Measurements from ENCODE around the gene PALLD. TPM values are rescaled to one million over a fixed set of nuclear protein-coding genes. Genes with fewer than 3 reads are reported as not detected.

The PALLD gene
- total RNA-seq, 1 experiment from 2014 or later = 6.5 TPM

GRCh38 chr4:168522829-168523489, 26.1 kb downstream of the PALLD start:
- intact Hi-C loops (cut with micrococcal nuclease; ENCODE audit: unreplicated experiment) (no loop called here), in situ Hi-C loops (cut with HindIII; ENCODE audit: low pct_unique_long_range_greater_than_20kb, low sequenced_read_pairs) (no loop called here)
- TF ChIP-seq POLR2AphosphoS5 (IDR thresholded peaks at IDR 0.05; ENCODE audit: low read depth, low read length) (no peak), CTCF (IDR thresholded peaks at IDR 0.05) (no peak), REST (IDR thresholded peaks at IDR 0.05; ENCODE audit: insufficient read depth in 1 of 2, low read depth in 2 of 2, low read length in 1 of 2) (no peak), SIN3A (IDR thresholded peaks at IDR 0.05; ENCODE audit: borderline replicate concordance, insufficient read depth, low read depth, low read length) (no peak), TCF7L2 (IDR thresholded peaks at IDR 0.05; ENCODE audit: low read depth, low read length) (no peak)
- ChIA-PET CTCF (no interaction called here), POLR2A (interaction anchor here (0.6 kb wide), 1 partner anchor 20 kb away, joined by 3 read pairs; no protein-coding TSS in a partner anchor)
- Histone ChIP-seq H3K27ac (ENCODE audit: low read length) (no peak overlapping the region), H3K36me3 (ENCODE audit: control insufficient read depth, insufficient read depth, low read length) (no peaks in the 10 kb centered on the region), H3K9me3 (ENCODE audit: control insufficient read depth, insufficient read depth, low read depth, low read length) (no peaks in the 10 kb centered on the region), H3K4me3 (ENCODE audit: low read depth in 2 of 2, low read length in 2 of 2) (no peak overlapping the region), H3K27me3 (ENCODE audit: control insufficient read depth, insufficient read depth, low read length) (no peaks in the 10 kb centered on the region), H3K4me1 (ENCODE audit: control insufficient read depth, insufficient read depth, low read length) (no peaks in the 10 kb centered on the region; the same call in 1 of the 2 replicates)
- ATAC-seq = no peak
- DNase-seq (ENCODE audit: low read depth, low spot score) = no peak
- no TSS peak for BruUV-seq (replicated peaks)

GRCh38 chr4:168524006-168524405, 27.2 kb downstream of the PALLD start:
- intact Hi-C loops (cut with micrococcal nuclease; ENCODE audit: unreplicated experiment) (no loop called here), in situ Hi-C loops (cut with HindIII; ENCODE audit: low pct_unique_long_range_greater_than_20kb, low sequenced_read_pairs) (no loop called here)
- TF ChIP-seq SIN3A (IDR thresholded peaks at IDR 0.05; ENCODE audit: borderline replicate concordance, insufficient read depth, low read depth, low read length) = no peak
- TF ChIP-seq REST (IDR thresholded peaks at IDR 0.05; ENCODE audit: insufficient read depth in 1 of 2, low read depth in 2 of 2, low read length in 1 of 2) = no peak
- no peak for TF ChIP-seq POLR2AphosphoS5 (IDR thresholded peaks at IDR 0.05; ENCODE audit: low read depth, low read length)
- TF ChIP-seq CTCF (IDR thresholded peaks at IDR 0.05) = no peak
- no peak for TF ChIP-seq TCF7L2 (IDR thresholded peaks at IDR 0.05; ENCODE audit: low read depth, low read length)
- ChIA-PET POLR2A (no interaction called here), CTCF (no interaction called here)
- no peak overlapping the region for H3K27ac ChIP-seq (ENCODE audit: low read length)
- DNase-seq (ENCODE audit: low read depth, low spot score) (no peak), ATAC-seq (no peak)
- no peaks in the 10 kb centered on the region for H3K27me3 ChIP-seq (ENCODE audit: control insufficient read depth, insufficient read depth, low read length)
- no TSS peak for BruUV-seq (replicated peaks)
- no peaks in the 10 kb centered on the region; the same call in 1 of the 2 replicates for H3K4me1 ChIP-seq (ENCODE audit: control insufficient read depth, insufficient read depth, low read length)
- no peak overlapping the region for H3K4me3 ChIP-seq (ENCODE audit: low read depth in 2 of 2, low read length in 2 of 2)
- no peaks in the 10 kb centered on the region for H3K36me3 ChIP-seq (ENCODE audit: control insufficient read depth, insufficient read depth, low read length)
- no peaks in the 10 kb centered on the region for H3K9me3 ChIP-seq (ENCODE audit: control insufficient read depth, insufficient read depth, low read depth, low read length)

All from Panc1 (cell line).